Activated naive CD8-positive, alpha-beta T cell treated with anti-CD3 and anti-CD28 coated beads, Interleukin-2, amount 50 U/mL, for 16 hours (primary cell): ENCODE measurements around the gene CDX1.

Experiments used
- DNase-seq: peaks from one replicate; pipeline ENCODE4 v3.0.0-alpha.2; 2020; ENCODE audit warnings: low read depth, low spot score

The CDX1 gene

DNA sequence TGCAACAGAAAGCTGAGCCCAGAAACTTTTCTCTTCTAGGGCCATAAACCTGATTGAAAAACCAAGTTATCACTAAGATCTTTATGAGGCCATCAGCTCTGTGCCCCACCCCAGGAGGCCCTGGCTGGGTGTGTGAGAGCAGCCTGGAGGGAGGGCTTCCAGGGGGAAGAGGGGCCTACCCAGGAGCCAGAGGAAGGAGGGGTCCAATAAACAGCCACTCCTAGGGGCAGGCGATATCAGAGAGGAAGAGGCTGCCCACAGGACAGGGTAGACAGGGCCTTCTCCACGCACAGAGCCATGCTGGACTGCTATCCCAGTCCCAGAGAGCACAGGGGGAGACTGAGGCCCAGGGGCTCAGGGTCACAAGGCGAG lies 4.5 kb upstream of the CDX1 start:
- no peak for DNase-seq

GRCh38 chr5:150163035-150163434 lies 3.5 kb upstream of the CDX1 start:
- no peak for DNase-seq

DNA sequence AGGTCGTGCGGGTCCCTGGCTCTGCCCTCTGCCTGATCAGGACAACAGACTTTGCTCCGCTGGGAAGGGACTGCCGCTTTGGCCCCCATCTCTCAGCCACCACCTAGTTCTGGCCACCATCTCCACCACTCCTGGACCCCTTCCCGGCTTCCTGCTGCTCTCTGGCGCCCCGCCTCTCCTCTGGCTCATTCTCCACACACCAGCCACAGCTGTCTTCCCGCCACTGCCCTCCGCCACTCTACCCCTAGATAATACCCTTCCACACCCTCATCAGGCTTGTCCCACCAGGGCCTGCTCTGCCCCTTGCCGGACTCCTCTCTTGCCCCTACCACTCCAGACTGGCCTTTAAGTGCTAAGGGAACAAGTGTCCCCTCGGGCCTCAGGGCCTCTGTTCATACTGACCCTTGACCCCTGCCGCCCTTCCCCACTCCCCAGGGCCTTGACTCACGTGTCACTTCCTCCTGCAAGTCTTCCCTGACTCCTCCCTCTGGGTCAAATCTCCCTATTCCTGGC lies 3.0 kb upstream of the CDX1 start:
- DNase-seq, result no peak

DNA sequence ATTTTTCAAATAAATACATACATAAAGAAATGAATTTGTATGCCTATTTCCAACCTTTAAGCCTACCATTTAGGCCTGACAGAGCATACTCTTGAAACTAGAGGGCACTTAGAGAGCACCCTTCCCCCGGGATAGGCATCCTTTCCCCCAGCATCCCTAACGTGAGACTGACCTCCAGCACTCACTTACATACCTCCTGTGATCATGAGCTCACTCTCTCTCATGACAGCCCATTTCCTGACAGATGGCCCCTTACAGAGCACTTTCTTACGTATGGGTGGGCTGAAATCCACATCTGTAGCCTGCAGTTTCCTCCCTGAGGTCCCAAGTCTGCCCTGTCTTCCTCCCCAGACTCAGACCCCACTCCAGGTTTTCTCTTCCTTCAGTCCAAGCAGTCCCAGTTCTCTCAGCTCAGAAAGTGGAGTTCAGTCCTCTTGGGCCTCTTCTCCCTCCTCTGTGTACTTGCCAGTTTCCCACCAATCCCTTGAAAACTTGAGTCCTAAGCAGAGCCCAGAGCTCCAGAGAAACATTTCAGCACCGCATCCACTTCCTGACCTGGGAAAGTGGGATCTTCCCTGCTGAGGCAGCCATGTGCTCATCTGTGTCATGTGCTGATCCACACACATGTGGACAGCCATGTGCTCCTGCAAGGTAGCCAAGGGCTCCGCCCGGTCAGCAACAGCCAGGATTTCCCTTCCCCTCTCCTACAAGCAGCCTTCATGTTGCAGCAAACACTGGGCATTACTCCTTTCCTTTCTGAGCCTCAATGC lies 2.2 kb upstream of the CDX1 start:
- DNase-seq, result no peak

DNA sequence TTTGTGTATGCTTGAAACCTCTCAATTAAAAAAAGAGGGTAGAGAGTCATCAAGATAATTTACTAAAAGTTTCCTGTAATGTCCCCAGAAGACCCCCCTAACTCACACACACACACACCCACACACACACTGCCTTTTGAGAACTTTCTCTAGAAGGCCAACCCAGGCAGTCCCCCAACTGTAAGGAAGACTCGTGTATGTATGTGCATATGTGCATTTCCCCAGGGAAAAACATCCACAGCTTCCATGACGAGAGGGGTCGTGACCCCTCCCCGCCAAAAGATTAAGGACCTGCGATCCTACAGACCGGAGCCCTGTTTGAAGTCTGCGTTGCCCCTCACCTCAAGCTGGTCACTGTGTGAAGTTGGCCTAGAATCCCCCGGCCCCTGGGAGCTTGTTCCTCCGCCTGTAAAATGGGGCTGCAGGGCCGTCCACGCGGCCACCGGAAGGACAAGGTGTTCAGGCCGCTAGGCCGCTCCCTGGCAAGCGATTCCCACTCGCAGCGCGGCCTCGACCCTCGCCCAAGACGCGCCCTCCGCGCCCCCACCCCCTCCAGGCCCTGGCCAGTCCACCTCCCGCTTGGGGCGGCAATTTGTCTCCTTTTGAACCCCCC lies 435 bp upstream of the CDX1 start:
- no peak for DNase-seq

DNA sequence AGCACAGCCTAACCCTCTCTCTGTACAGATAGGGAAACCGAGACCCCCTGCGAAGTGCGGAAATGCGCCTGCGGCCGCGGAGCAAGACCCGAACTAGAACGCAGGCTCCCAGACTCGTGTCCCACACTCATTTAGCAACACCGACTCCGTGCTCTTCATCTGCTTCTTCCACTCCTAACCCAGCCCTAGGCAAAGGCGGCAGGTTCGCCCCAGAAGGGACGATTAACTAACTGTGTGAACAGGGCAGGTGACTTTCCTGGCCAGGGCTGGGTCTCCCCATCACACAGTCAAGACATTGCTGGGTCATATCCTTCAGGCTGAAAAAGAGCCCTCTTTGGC lies 903 bp downstream of the CDX1 start:
- no peak for DNase-seq

DNA sequence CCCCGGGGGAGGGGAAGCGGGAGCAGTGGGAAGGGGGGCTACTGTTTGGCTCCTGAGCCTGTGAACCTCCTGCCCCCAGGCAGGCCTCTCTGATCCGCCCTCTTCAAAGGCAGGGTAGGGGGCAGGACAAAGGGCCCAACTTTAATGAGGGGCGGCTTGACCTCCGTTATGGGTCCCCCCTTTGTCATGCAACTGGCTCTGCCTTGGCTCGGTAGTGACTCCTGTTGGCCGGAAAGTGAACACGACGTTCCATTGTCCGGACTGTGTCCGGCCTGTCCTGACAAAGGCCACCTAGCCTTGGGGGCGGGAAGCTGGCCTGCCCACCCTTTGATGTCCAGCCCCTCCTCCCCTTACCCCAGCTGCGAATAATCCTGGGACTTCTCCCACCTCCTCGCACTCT lies 1.3 kb downstream of the CDX1 start:
- DNase-seq, result no peak

DNA sequence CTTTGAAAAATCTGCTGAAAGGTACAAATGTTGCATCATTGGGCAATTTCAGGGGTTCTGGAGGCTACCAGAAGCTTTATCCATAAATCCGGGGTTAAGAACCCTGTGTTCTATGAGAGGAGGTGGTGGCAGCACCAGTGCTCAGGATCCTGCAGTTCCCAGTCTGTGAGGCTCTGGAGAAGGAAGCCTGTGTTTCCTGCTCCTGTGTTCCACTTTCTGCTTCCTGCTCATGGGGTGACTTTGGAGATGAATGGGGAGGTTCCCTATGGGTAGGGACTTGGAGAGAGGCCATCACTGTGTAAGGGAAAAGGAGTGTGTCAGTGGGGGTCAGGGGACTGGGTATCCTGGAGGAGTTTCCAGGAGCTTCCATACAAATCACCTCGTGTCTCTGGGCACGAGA lies 2.3 kb downstream of the CDX1 start:
- DNase-seq, result no peak

- no peak for DNase-seq
Observed at GRCh38 chr5:150172145-150172544, 5.6 kb downstream of the CDX1 start.

DNA sequence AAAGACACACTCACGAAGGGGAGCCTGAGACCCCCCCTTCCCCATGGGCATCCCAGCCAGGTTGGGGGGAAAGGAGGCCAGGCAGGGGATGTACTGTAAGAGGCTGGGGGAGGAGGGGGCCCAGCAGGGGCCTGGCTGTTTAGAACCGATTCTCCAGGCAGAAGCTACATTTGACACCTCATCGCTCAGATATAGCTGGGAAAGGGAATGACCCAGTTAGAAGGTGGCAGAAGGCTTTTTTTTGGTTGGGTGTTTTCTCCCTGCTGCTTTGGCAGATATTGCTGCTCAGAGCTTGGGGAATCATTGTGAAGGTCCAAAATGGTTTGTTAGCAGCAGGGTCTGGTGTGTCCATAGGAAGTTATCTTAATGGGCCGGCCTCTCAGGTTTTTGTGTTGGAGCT lies 6.0 kb downstream of the CDX1 start:
- DNase-seq, result no peak

GRCh38 chr5:150173161-150173560 lies 6.6 kb downstream of the CDX1 start:
- DNase-seq, result no peak

DNA sequence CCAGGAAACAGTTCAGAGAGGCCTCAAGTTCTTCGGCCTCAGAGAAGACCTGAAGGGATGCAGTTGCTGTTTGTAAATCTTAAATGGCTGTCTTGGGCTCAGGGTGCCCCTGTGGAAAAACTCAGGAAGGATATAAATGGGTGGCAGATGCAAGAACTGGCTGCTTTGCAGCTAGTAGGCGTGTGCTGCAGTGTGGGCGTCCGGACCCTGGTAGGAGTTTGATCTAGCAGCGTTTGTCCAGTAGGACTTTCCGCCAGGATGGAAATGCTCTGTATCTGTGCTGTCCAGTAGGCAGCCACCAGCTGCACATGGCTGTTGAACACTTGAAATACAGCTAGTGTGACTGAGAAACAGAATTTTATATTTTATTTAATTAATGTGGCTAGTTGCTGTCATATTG lies 7.7 kb downstream of the CDX1 start:
- DNase-seq, result no peak

DNA sequence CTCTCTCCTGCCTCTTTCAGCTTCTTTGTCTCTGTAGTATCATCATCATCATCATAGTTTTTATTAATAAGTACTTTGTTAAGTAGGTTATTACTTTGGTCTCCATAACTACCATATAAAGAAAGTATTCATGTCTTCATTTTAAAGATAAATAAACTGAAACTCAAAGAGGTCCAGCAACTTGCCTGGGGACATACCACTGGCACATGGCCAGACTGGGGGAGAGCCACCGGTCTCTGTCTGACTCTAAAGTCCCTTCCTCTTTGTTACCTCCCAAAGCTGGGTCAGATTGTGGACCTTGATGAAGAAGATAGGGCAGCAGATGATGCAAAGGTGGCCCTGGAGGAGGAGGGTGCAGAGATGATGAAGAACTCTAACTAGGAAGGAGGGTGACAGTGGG lies 8.5 kb downstream of the CDX1 start:
- DNase-seq, result no peak

DNA sequence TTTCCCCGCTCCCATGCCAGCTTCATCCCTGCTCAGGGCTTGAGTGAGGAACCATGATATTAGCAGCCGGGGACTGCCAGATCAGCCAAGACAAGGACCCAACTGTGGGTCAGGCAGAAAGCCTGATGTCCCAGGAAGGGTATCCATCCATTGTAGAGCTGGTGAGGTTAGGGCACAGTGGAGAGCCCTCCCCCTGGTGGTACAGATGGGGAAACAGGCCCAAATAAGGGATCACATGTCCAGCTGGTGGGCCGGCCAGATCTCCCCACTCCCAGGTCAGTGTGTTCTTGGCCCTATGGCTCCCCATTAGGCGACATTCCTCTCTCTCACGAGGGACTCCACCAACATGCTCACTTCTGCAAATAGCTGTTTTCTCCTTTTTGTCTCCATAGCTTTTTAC lies 9.0 kb downstream of the CDX1 start:
- DNase-seq, result no peak

- DNase-seq, result no peak
Observed at GRCh38 chr5:150176745-150177477, 10.3 kb downstream of the CDX1 start.

GRCh38 chr5:150177721-150178120 lies 11.1 kb downstream of the CDX1 start:
- DNase-seq, result no peak

- no peak for DNase-seq
Observed at GRCh38 chr5:150178262-150178661, 11.7 kb downstream of the CDX1 start.

DNA sequence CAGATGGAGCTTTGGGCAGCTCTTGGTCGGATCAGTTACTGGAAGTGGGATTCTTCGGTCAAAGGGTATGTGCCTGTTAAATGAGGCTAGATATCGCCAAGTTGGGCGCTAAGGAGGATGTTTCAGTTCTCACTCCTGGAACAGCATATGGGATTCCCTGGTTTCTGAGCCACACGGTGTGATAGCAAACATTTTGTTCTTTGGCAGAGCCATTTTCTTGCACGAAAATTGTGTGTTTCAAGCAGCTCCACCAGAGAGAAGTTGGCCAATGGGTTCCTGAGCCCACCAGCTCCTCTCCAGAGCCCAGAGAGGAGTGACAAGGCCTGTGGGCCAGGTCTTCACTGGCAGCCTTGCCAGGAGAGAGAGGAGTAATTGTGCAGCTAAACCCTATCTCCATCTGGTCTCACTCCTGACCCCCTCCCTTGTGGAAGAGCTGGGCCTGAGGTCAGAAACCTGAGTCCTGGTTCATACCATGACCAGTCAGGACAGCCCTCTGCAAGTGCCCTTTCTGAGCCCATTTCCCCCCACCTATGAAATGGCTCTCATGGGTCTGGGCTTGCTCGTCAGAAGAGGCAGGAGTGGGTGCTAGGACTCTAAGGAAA lies 12.5 kb downstream of the CDX1 start:
- no peak for DNase-seq

GRCh38 chr5:150180241-150181026 lies 13.9 kb downstream of the CDX1 start:
- no peak for DNase-seq

DNA sequence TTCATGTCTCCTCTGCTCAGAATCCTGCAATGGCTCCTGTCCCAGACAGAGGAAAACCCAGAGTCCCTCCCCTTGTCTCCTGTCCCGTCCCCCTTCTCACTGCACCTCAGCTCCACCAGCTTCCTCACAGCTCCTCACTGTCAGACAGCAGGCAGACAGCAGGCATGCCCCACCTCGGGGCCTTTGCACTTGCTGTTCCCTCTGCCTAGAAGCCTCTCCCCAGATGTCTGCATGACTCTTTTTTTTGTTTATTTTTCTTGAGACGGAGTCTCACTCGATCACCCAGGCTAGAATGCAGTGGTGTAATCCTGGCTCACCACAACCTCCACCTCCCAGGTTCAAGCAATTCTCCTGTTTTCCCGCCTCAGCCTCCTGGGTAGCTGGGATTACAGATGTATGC lies 14.4 kb downstream of the CDX1 start:
- no peak for DNase-seq

- no peak for DNase-seq
Observed at GRCh38 chr5:150181766-150182545, 15.4 kb downstream of the CDX1 start.
